ENCODE measurements around the gene TNFSF4.
"Not testable (repeated sequence)": the region's sequence is repeated elsewhere in the genome, so short reads cannot be mapped to it uniquely, and the experiment has no call there.

Gene TNFSF4

GRCh38 chr1:173161510-173162221 lies 45.5 kb downstream of the TNFSF4 start:
- no peak for DNase-seq

DNA sequence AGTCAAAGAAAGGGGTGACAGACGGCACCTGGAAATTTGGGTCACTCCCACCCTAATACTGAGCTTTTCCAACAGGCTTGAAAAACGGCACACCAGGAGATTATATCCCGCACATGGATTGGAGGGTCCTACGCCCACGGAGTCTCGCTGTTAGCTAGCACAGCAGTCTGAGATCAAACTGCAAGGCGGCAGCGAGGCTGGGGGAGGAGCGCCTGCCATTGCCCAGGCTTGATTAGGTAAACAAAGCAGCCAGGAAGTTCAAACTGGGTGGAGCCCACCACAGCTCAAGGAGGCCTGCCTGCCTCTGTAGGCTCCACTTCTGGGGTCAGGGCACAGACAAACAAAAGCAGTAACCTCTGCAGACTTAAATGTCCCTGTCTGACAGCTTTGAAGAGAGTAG lies 53.2 kb downstream of the TNFSF4 start:
- not testable (repeated sequence) for DNase-seq

- DNase-seq = no peak
These were observed 53.6 kb downstream of the TNFSF4 start for GRCh38 chr1:173153503-173153902.

DNA sequence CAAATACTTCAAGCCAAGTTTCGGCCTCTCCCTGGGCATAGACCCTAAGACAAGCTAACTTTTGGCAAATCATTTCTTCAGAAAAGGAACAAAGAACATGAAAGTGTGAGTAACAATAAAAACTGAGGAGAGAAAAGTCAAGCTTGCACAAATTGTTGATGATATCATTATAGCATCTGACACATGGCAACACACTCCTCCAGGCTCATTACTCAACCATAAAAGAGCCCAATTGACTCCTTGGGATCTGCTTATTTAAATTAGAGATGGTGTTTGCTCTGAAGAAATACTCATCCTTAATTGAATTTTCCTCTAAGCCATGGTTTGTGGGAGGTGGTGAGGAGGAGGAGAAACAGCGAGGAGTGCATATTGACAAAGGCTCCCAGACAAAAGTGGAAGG lies 54.5 kb downstream of the TNFSF4 start:
- DNase-seq = no peak

DNA sequence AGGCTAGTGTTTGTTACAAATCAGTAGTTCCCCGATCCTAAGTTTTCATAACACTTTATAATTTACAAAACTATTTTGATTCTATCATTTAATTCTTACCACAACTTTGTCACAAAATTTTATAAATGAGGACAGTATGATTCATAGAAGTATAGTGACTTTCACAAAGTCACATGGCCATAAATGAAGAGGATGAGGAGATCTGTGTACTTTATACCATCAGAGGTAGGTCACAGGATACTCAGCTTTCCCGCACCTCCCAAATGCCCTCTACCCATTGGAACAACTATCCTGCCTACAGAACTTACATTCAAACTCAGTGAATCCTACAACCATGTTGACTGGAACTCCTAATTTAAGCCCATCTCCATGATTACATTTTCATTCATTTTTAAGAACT lies 56.3 kb downstream of the TNFSF4 start:
- no peak for DNase-seq

GRCh38 chr1:173149887-173150286 lies 57.2 kb downstream of the TNFSF4 start:
- no peak for DNase-seq

DNA sequence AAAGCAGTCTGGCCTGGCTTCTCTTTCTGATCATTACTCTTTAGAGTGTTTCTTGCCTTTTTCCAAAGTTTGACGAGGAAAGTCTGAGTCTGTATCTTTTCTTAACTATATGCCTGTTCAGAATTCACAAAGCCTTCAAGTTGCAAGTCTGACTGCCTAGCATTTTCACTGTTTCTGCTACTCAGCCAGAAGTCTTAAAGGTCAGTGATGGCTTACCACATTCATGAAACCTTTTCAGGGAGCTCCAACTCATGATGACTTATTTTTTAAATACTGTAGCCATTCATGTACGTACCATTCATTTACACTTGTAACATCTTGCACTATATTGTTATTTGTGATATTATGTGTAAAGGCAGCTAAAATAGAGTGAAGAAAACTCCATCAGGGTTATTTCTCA lies 58.2 kb downstream of the TNFSF4 start:
- DNase-seq = no peak

- no peak for DNase-seq
These were observed 58.6 kb downstream of the TNFSF4 start for GRCh38 chr1:173148545-173148944.

DNA sequence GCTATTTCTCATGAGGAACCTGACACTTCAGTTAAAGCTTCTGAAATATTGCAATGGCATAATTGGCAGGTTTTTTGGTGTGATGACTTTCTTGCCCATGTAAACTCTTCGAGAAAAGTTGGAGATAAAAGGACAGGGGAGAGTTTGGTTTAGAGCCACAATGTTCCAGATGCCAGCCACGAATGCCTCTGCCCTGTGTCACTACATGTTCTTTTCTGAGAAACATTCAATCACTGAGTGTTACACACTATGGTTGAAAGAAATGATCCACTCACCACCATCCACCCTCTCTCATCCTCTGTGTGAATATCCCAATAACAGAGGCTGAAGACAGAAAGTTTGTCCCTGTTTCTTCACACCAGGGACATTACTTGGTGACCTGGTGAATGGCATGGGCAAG lies 66.4 kb downstream of the TNFSF4 start:
- DNase-seq = no peak

DNA sequence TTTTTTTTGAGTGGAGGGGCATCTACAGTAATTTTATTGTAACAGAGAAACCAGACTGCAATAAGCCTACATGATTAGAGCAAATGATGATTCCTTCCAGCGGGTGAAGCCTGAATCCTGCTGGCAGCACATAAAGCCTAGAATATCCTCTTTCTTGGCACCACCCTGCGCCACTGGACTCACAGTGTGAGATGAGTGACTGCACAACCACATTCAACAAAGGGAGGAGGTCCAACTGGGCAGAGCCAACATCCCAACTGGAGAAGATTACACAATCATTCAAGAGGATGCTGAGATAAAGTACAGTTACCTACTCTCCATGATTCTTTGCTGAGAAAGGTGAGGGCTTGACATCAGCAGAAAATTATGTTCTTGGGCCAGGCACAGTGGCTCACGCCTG lies 67.4 kb downstream of the TNFSF4 start:
- no peak for DNase-seq

DNA sequence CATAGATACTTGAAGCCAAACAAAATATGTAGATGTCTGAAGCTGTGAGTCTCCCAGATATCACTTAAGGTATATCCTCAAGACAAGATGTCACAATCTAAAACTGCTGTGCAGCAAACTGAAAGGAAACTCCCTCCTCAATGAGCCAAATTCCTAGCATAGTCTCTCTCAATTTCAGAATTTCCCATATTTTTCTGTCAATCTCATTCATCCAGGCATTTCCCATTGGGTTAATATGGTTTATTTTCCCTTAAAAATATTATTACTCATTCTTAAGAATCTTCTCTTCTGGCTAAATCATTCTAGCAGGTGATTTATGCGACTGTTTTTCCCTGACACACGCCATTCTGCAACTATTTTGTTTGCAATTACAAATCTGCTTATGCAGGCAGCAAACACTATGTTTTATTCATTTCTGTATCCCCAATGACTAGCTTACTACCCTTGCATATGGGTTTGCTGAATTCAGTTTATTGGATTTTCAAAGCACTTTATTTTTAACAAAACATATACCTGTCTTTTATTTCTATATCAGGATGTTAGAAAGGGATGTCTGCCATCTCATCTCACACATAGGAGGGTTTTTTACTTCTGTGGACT lies 69.9 kb downstream of the TNFSF4 start:
- no peak for DNase-seq

DNA sequence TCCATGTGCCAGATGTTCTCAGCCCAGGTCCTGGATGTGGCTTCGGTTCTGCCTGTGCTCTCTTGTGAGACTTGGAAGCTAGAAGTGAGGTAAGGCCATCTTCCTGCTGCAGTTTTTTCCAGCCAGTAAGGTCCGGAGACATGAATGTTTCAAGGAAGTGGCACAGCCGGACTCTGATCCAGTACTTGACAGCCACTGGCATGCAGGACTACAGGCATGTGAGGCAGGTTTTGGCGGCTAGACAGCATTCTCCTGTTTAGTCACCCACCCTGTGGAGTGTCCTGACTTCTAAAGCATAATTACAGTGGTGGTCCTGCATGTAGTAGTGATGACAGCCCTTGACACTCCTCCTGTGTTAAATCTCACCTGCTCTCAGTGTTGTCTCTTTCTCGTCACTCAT lies 72.3 kb downstream of the TNFSF4 start:
- no peak for DNase-seq

DNA sequence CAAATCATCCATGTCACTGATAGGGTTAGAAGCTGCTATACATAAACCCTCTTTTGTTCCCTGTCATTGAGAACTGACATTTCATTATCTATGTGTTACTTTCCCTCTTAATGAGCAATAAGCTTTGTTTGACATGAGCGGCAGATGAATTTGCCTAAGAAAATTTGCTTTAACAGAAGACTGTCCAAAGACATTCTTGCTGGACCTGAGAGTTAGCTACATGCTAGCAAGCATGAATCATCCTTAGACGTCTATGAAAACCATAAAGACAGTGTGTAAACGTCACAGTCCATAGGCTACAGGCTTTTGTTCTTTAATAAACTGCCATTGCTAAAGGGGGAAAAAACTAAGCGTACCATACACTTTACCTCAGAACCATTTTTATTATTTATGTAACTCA lies 73.1 kb downstream of the TNFSF4 start:
- DNase-seq = no peak
